SK-N-SH (cell line): ENCODE results near the gene C1RL.

Experiments used
- CHD2 ChIP-seq: fragments of 150-350 bp; IDR thresholded peaks from 2 replicates; pipeline ENCODE4 v1.6.1; 2018; ENCODE audit warnings: low read length; ENCODE audit not compliant: partially characterized antibody
- CTCF ChIP-seq: fragments of 200-600 bp; sonication (generic); IDR thresholded peaks from 2 replicates; pipeline ENCODE4 v1.6.1; 2017; ENCODE audit warnings: antibody characterized with exemption, mild to moderate bottlenecking, moderate library complexity
- IRF3 ChIP-seq: fragments of 150-350 bp; IDR thresholded peaks from 2 replicates; pipeline ENCODE4 v1.6.1; 2016; ENCODE audit warnings: mild to moderate bottlenecking, low read depth, low read length

- TF ChIP-seq CTCF, result no peak
- no peak for TF ChIP-seq IRF3
- no peak for TF ChIP-seq CHD2
These were observed 19.8 kb upstream of the C1RL start, which contains the start of gene RBP5 for GRCh38 chr12:7128681-7129286.
